ENCODE measurements around the gene KRT78. TPM values are rescaled to one million over a fixed set of nuclear protein-coding genes. Genes with fewer than 3 reads are reported as not detected.

The KRT78 gene
- total and polyA plus RNA-seq, 4 donors, result 0.06 TPM; not detected in 3

- no peak for TF ChIP-seq ZBTB33 (IDR thresholded peaks at IDR 0.05)
- TF ChIP-seq FOXA1 (IDR thresholded peaks at IDR 0.05), result no peak
- TF ChIP-seq RXRA (IDR thresholded peaks at IDR 0.05), result no peak
- TF ChIP-seq MAX (IDR thresholded peaks at IDR 0.05), result no peak
- no peak for TF ChIP-seq ATF3 (IDR thresholded peaks at IDR 0.05)
These were observed 29.8 kb downstream of the KRT78 start (continued) for GRCh38 chr12:52818887-52819420.

- TF ChIP-seq SP1 (IDR thresholded peaks at IDR 0.05) (no peak), NR2F2 (IDR thresholded peaks at IDR 0.05) (no peak), FOXA1 (IDR thresholded peaks at IDR 0.05) (no peak), EGR1 (IDR thresholded peaks at IDR 0.05; ENCODE audit: low read depth in 2 of 2) (no peak), JUND (IDR thresholded peaks at IDR 0.05) (no peak), GABPA (IDR thresholded peaks at IDR 0.05 in 1 of 2, conservative IDR thresholded peaks at IDR 0.05 in 1 of 2) (no peak), RAD21 (IDR thresholded peaks at IDR 0.05) (no peak), CTCF (IDR thresholded peaks at IDR 0.05; ENCODE audit: low read depth, low read length, missing input control) (no peak), ATF3 (IDR thresholded peaks at IDR 0.05) (no peak), ZBTB33 (IDR thresholded peaks at IDR 0.05) (no peak), RXRA (IDR thresholded peaks at IDR 0.05) (no peak), HNF4A (conservative IDR thresholded peaks at IDR 0.05) (no peak), MAX (IDR thresholded peaks at IDR 0.05) (no peak), TAF1 (conservative IDR thresholded peaks at IDR 0.05) (no peak), REST (IDR thresholded peaks at IDR 0.05) (no peak), HNF4G (IDR thresholded peaks at IDR 0.05) (no peak), FOXA2 (IDR thresholded peaks at IDR 0.05) (no peak), YY1 (IDR thresholded peaks at IDR 0.05) (no peak)
- H3K9ac ChIP-seq (ENCODE audit: low read depth in 1 of 2, low read length in 2 of 2), result no peak overlapping the region
- H3K4me3 ChIP-seq (ENCODE audit: low read depth in 1 of 3, low read length in 3 of 3), result no peak overlapping the region
- H3K27me3 ChIP-seq (ENCODE audit: control insufficient read depth in 4 of 4, insufficient read depth in 4 of 4, low read length in 3 of 4), result no peaks in the 10 kb centered on the region
- WGBS, result 28% methylated on average over 7 of the region's 7 CpGs
- H3K36me3 ChIP-seq (ENCODE audit: control insufficient read depth in 4 of 4, insufficient read depth in 3 of 4, low read depth in 1 of 4, low read length in 3 of 4), result no peaks in the 10 kb centered on the region
- H3K9me3 ChIP-seq (ENCODE audit: control insufficient read depth in 4 of 4, low read length in 3 of 4), result no peaks in the 10 kb centered on the region
- H3K27ac ChIP-seq (ENCODE audit: low read depth in 1 of 2, low read length in 2 of 2), result no peak overlapping the region
- no peak for DNase-seq (ENCODE audit: low spot score)
- H3K4me1 ChIP-seq (ENCODE audit: control insufficient read depth in 4 of 4, insufficient read depth in 4 of 4, low read length in 3 of 4), result no peaks in the 10 kb centered on the region
These were observed 30.4 kb downstream of the KRT78 start for GRCh38 chr12:52818388-52818787.
